Karpas-422 (cell line): ENCODE results near the gene YRDC. TPM values are rescaled to one million over a fixed set of nuclear protein-coding genes. Genes with fewer than 3 reads are reported as not detected.

Source experiments
- DNase-seq: peaks from one replicate; pipeline ENCODE4 v3.0.0-alpha.2; 2015
- H2AFZ ChIP-seq: fragments of 200-600 bp; sonication (generic); 2 replicates; pipeline ENCODE4 v1.6.1; 2014; ENCODE audit warnings: antibody characterized with exemption, low read length, mixed read lengths
- H3K27ac ChIP-seq: fragments of 200-600 bp; sonication (generic); 2 replicates; pipeline ENCODE4 v1.5.1; 2014; ENCODE audit warnings: mild to moderate bottlenecking, low read length, moderate library complexity
- H3K27me3 ChIP-seq: fragments of 200-600 bp; sonication (generic); 2 replicates; pipeline ENCODE4 v1.6.1; 2014; ENCODE audit warnings: low read length, mixed read lengths
- H3K36me3 ChIP-seq: fragments of 200-600 bp; sonication (generic); 2 replicates; pipeline ENCODE4 v1.6.1; 2014; ENCODE audit warnings: low read length, mixed read lengths; ENCODE audit not compliant: insufficient read depth
- H3K4me1 ChIP-seq: fragments of 200-600 bp; sonication (generic); 2 replicates; pipeline ENCODE4 v1.6.1; 2014; ENCODE audit warnings: mild to moderate bottlenecking, low read length, mixed read lengths
- H3K4me2 ChIP-seq: fragments of 200-600 bp; sonication (generic); 2 replicates; pipeline ENCODE4 v1.6.1; 2014; ENCODE audit warnings: low read length, low read depth, mild to moderate bottlenecking; ENCODE audit not compliant: poor library complexity, severe bottlenecking
- H3K4me3 ChIP-seq: fragments of 200-600 bp; sonication (generic); 2 replicates; pipeline ENCODE4 v1.5.1; 2014; ENCODE audit warnings: mild to moderate bottlenecking, antibody characterized with exemption, low read length, mixed read lengths
- H3K79me2 ChIP-seq: fragments of 200-600 bp; sonication (generic); 2 replicates; pipeline ENCODE4 v1.6.1; 2014; ENCODE audit warnings: mild to moderate bottlenecking, low read length, mixed read lengths
- H3K9ac ChIP-seq: fragments of 200-600 bp; sonication (generic); 2 replicates; pipeline ENCODE4 v1.6.0; 2014; ENCODE audit warnings: low read length
- H3K9me2 ChIP-seq: fragments of 200-600 bp; sonication (generic), shearing (Covaris generic); replicated peaks from 2 replicates; pipeline ENCODE4 v1.6.0; 2014; ENCODE audit warnings: mild to moderate bottlenecking, low read length, moderate library complexity; ENCODE audit not compliant: insufficient read depth
- H3K9me3 ChIP-seq: fragments of 300-700, 200-600 bp; sonication (generic); 2 replicates; pipeline ENCODE4 v1.6.1; 2014; ENCODE audit warnings: low read length, mixed read lengths
- H4K20me1 ChIP-seq: fragments of 200-600 bp; sonication (generic); 2 replicates; pipeline ENCODE4 v1.6.1; 2014; ENCODE audit warnings: mild to moderate bottlenecking, antibody characterized with exemption, low read length, low read depth; ENCODE audit not compliant: insufficient read depth
- total RNA-seq: library from RNA; depleted of rRNA; stranded (reverse); fragments of >200 nt; shearing (Covaris generic); gene quantifications from 2 replicates; pipeline ENCODE4 v1.2.3, GENCODE V29; 2014; ENCODE audit warnings: low replicate concordance; rRNA removed

The YRDC gene, protein sequence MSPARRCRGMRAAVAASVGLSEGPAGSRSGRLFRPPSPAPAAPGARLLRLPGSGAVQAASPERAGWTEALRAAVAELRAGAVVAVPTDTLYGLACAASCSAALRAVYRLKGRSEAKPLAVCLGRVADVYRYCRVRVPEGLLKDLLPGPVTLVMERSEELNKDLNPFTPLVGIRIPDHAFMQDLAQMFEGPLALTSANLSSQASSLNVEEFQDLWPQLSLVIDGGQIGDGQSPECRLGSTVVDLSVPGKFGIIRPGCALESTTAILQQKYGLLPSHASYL
- 17.6 and 21.8 TPM in 2 replicates for total RNA-seq

DNA sequence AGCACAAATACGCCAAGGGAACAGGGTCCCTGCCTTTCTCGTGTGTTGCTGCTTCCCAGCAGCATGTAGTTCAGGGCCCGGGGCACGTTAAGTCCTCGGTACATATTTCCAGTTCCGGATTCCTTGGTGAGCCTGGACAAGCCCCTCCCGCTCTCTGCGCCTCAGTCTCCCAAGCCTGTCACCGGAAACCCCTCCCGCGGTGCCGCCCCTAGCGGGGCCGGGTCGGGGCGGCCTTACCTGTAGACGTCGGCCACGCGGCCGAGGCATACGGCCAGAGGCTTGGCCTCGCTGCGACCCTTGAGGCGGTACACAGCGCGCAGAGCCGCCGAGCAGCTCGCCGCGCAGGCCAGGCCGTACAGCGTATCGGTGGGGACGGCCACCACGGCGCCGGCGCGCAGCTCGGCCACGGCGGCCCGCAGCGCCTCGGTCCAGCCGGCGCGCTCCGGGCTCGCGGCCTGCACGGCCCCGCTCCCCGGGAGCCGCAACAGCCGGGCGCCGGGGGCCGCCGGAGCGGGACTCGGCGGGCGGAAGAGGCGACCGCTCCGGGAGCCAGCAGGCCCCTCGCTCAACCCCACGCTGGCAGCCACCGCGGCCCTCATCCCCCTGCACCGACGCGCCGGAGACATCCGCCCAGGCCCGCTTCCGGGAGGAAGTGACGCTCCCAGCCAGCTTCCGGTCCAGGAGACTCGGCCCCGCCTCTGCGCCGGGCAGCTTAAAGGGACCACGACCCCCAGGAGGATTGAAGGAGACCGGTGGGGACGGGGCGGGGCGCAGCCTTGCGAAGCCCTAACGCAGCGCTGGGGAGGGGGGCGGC lies at the start of gene YRDC, which contains the start of gene C1orf122:
Gene YRDC, minus strand, starts transcription at position 654 of the 814 bp plus-strand sequence. Its CDS starts 28 bp downstream, at position 626.
Gene C1orf122, plus strand, starts transcription at position 236 of the 814 bp plus-strand sequence. CDS start 615 bp downstream, outside the sequence.
- peak within 1 kb of the TSS; percentile 86 for H3K4me3 ChIP-seq
- H3K27me3 ChIP-seq, result no peaks in the 10 kb centered on the region
- H3K4me2 ChIP-seq, result peak within 1 kb of the TSS; percentile 96
- H4K20me1 ChIP-seq, result peaks cover 34% of the 10 kb centered on the region
- peaks cover 43% of the 10 kb centered on the region for H3K4me1 ChIP-seq
- peaks cover 65% of the 10 kb centered on the region for H3K79me2 ChIP-seq
- no peaks in the 10 kb centered on the region for H3K9me2 ChIP-seq
- peaks cover 43% of the 10 kb centered on the region for H3K36me3 ChIP-seq
- peak within 1 kb of the TSS; percentile 40; the same call in 1 of the 2 replicates for H3K27ac ChIP-seq
- H3K9ac ChIP-seq, result peak within 1 kb of the TSS; percentile 78
- no peak within 1 kb of the TSS for H2AFZ ChIP-seq
- DNase-seq, result peak; percentile 97
- H3K9me3 ChIP-seq, result no peaks in the 10 kb centered on the region

DNA sequence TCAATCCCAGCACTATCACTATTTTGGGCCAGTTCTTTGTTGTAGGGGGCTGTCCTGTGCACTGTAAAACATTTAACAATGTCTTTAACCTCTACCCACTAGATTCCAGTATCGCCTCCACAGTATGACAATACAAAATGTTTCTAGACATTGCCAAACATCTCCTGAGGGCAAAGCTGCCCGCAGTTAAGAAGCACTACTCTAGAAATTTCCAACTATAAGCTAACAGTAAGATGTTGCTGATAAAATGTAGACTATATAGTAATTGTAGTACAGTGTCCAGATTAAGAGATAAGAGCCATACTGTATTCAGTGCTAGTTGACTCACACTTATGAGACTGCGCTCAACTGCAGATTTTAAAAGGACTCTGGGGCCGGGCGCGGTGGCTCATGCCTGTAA lies 46.4 kb upstream of the YRDC start:
- H3K9me2 ChIP-seq, result no peaks in the 10 kb centered on the region
- H4K20me1 ChIP-seq, result peaks cover 8% of the 10 kb centered on the region; the same call in 1 of the 2 replicates
- peaks cover 31% of the 10 kb centered on the region for H3K4me1 ChIP-seq
- DNase-seq, result no peak
- no peaks in the 10 kb centered on the region for H3K9me3 ChIP-seq
- H3K9ac ChIP-seq, result no peak overlapping the region
- no peak overlapping the region for H3K27ac ChIP-seq
- no peak overlapping the region for H3K4me3 ChIP-seq
- no peak overlapping the region for H2AFZ ChIP-seq
- H3K27me3 ChIP-seq, result no peaks in the 10 kb centered on the region
- H3K36me3 ChIP-seq, result peaks cover 33% of the 10 kb centered on the region; the same call in 1 of the 2 replicates
- no peak overlapping the region for H3K4me2 ChIP-seq
- H3K79me2 ChIP-seq, result peaks cover 96% of the 10 kb centered on the region

DNA sequence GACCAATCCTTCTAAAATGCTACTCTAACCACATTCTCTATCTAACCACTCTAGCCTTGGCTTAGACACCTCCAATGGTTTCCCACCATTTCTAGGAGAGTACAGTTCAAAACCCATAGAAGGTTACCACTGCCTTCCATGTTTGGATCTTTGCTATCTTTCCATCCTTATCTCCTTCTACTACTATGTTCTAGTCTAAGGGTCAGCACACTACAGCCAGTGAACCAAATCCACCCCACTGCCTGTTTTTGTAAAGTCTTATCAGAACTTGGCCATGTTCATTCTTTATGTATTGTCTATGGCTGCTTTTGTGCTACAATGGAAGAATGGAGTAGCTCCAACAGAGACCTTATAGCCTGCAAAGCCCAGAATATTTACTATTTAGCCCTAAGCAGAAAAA lies 45.1 kb upstream of the YRDC start:
- no peak overlapping the region for H3K4me2 ChIP-seq
- no peak overlapping the region for H3K27ac ChIP-seq
- H3K9me2 ChIP-seq, result no peaks in the 10 kb centered on the region
- peaks cover 96% of the 10 kb centered on the region for H3K79me2 ChIP-seq
- H3K27me3 ChIP-seq, result no peaks in the 10 kb centered on the region
- no peaks in the 10 kb centered on the region for H3K9me3 ChIP-seq
- peaks cover 33% of the 10 kb centered on the region; the same call in 1 of the 2 replicates for H3K36me3 ChIP-seq
- H3K4me1 ChIP-seq, result peaks cover 26% of the 10 kb centered on the region
- no peak overlapping the region for H3K4me3 ChIP-seq
- no peak for DNase-seq
- no peak overlapping the region for H2AFZ ChIP-seq
- H3K9ac ChIP-seq, result no peak overlapping the region
- 0 out of 2 replicates have a peak, but pooled peaks cover 3% of the 10 kb centered on the region for H4K20me1 ChIP-seq

DNA sequence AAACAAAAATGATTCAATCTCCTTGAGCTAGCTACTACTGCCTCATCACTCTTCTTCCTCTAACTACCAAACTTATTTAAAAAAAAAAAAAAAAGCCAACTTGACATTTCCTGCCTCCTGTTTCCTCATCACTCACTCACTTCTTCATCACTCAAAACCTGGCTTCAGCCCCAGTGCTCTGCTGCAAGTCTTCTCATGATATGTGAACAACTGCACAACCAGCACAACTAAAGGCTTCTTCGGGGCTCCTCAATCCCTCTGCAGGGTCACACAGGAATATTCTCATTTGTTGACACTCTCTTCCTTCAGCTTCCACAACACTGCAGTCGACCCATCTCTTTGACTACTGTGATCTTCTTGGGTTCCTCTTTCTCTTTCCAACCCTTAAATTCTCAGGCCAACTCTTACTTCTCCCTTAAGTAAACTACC lies 43.8 kb upstream of the YRDC start:
- Histone ChIP-seq H2AFZ (no peak overlapping the region), H3K4me2 (no peak overlapping the region), H4K20me1 (0 out of 2 replicates have a peak, but pooled peaks cover 3% of the 10 kb centered on the region), H3K27ac (no peak overlapping the region), H3K9me2 (no peaks in the 10 kb centered on the region), H3K79me2 (peaks cover 96% of the 10 kb centered on the region), H3K4me3 (no peak overlapping the region), H3K4me1 (peaks cover 19% of the 10 kb centered on the region), H3K9ac (no peak overlapping the region), H3K27me3 (no peaks in the 10 kb centered on the region), H3K36me3 (peaks cover 29% of the 10 kb centered on the region; the same call in 1 of the 2 replicates), H3K9me3 (no peaks in the 10 kb centered on the region)
- DNase-seq, result no peak

DNA sequence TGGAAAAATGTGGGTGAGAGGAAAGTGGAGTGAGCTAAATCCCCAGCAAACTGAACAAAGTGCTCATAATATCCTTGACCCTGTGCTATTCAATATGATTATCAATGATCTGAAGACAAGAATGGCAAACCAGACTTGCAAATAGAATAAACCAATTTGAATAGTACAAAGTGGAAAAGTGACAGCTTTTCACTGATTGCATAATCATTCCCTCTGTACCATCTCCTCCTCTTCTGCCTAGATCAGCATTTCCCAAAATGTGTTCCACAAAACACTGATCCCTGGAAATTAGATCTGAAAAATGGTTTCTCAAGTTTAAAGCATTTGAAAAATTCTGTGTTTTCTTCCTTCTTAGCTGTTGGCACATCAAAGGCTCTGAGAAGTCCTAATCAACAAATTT lies 43.3 kb upstream of the YRDC start:
- Histone ChIP-seq H3K27ac (no peak overlapping the region), H3K4me2 (no peak overlapping the region)

DNA sequence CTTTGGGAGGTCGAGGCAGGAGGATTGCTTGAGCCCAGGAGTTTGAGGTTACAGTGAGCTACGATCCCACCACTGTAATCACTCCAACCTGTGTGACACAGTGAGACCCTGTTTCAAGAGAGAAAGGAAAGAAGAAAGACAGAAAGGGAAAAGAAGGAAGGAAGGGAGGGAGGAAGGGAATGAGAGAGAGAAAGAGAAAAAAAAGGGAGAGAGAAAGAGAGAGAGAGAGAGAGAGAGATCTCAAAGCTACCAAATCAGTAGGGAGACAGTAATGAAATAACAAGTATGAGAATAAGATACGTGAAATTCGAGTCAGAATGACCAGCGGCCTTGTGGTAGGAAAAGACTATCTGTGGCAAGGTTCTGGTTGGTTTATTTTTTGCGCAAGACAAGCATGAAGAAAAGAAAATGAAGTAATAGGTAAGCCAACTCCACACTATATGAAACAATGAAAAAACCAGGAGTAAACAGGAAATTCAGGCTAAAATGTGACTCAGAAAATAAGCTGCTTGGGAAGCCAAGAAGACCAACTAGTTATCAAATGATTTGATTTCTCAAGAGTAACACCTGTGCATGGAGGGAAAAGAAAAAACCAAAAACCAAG lies 42.4 kb upstream of the YRDC start:
- H2AFZ ChIP-seq, result no peak overlapping the region
- peaks cover 98% of the 10 kb centered on the region for H3K79me2 ChIP-seq
- H3K4me3 ChIP-seq, result no peak overlapping the region
- H3K9me2 ChIP-seq, result no peaks in the 10 kb centered on the region
- H4K20me1 ChIP-seq, result 0 out of 2 replicates have a peak, but pooled peaks cover 3% of the 10 kb centered on the region
- no peak overlapping the region for H3K4me2 ChIP-seq
- H3K4me1 ChIP-seq, result peaks cover 25% of the 10 kb centered on the region
- peaks cover 31% of the 10 kb centered on the region; the same call in 1 of the 2 replicates for H3K36me3 ChIP-seq
- H3K27ac ChIP-seq, result no peak overlapping the region
- DNase-seq, result no peak
- no peaks in the 10 kb centered on the region for H3K9me3 ChIP-seq
- H3K27me3 ChIP-seq, result no peaks in the 10 kb centered on the region
- no peak overlapping the region for H3K9ac ChIP-seq

More for the DNA sequence above, 43.3 kb upstream of the YRDC start:
- Histone ChIP-seq H4K20me1 (0 out of 2 replicates have a peak, but pooled peaks cover 3% of the 10 kb centered on the region), H3K9ac (no peak overlapping the region), H2AFZ (no peak overlapping the region), H3K36me3 (peaks cover 29% of the 10 kb centered on the region; the same call in 1 of the 2 replicates), H3K27me3 (no peaks in the 10 kb centered on the region), H3K4me3 (no peak overlapping the region), H3K9me3 (no peaks in the 10 kb centered on the region), H3K4me1 (peaks cover 25% of the 10 kb centered on the region), H3K9me2 (no peaks in the 10 kb centered on the region), H3K79me2 (peaks cover 97% of the 10 kb centered on the region)
- no peak for DNase-seq

DNA sequence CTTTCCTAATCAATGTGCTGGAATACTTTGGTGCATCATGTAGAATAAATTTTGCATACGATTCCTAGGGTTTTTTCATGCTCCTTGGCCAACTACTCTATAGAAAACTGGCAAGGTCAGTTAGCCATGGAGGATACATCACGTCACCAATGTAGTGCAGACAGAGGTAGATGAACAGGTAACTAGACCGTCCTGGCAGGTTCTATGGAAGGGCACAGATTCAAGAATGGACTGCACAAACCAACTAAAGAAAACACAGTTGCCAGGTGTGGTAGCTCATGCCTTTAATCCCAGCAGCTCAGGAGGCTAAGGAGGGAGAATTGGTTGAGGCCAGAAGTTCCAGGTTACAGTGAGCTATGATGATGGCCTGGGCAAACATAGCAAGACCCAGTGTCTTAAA lies 41.5 kb upstream of the YRDC start:
- H3K27me3 ChIP-seq, result no peaks in the 10 kb centered on the region
- no peaks in the 10 kb centered on the region for H3K9me3 ChIP-seq
- H2AFZ ChIP-seq, result no peak overlapping the region
- H3K4me3 ChIP-seq, result no peak overlapping the region
- H3K27ac ChIP-seq, result no peak overlapping the region
- H3K4me2 ChIP-seq, result no peak overlapping the region
- no peak for DNase-seq
- H3K4me1 ChIP-seq, result peaks cover 32% of the 10 kb centered on the region
- peaks cover 25% of the 10 kb centered on the region; the same call in 1 of the 2 replicates for H3K36me3 ChIP-seq
- no peaks in the 10 kb centered on the region for H3K9me2 ChIP-seq
- 0 out of 2 replicates have a peak, but pooled peaks cover 3% of the 10 kb centered on the region for H4K20me1 ChIP-seq
- no peak overlapping the region for H3K9ac ChIP-seq
- peaks cover 98% of the 10 kb centered on the region for H3K79me2 ChIP-seq
